Measurements from ENCODE around the gene ULBP2. TPM values are rescaled to one million over a fixed set of nuclear protein-coding genes. Genes with fewer than 3 reads are reported as not detected.
"Not testable (repeated sequence)": the region's sequence is repeated elsewhere in the genome, so short reads cannot be mapped to it uniquely, and the experiment has no call there.

Gene ULBP2
- total and polyA plus RNA-seq, 12 donors: 0.16 to 1.8 (median 0.49) TPM; not detected in 2

GRCh38 chr6:149948616-149949015, 6.8 kb downstream of the ULBP2 start:
- H3K36me3 ChIP-seq (replicated peaks in 1 of 2): no peaks in the 10 kb centered on the region
- WGBS, 4 donors: 80 to 83% (median 81%) methylated on average over 5 of the region's 5 CpGs
- no peaks in the 10 kb centered on the region for H3K4me1 ChIP-seq (replicated peaks in 1 of 2)
- H3K27ac ChIP-seq: no peak overlapping the region
- intact Hi-C loops (cut with DNase I): no loop called here
- no peak for TF ChIP-seq POLR2A (IDR thresholded peaks at IDR 0.05)
- no peak for TF ChIP-seq CTCF (IDR thresholded peaks at IDR 0.05)
- peaks cover 32% of the 10 kb centered on the region for H3K27me3 ChIP-seq
- DNase-seq: no peak
- no peaks in the 10 kb centered on the region for H3K9me3 ChIP-seq (replicated peaks in 1 of 3)
- no peak overlapping the region for H3K4me3 ChIP-seq

DNA sequence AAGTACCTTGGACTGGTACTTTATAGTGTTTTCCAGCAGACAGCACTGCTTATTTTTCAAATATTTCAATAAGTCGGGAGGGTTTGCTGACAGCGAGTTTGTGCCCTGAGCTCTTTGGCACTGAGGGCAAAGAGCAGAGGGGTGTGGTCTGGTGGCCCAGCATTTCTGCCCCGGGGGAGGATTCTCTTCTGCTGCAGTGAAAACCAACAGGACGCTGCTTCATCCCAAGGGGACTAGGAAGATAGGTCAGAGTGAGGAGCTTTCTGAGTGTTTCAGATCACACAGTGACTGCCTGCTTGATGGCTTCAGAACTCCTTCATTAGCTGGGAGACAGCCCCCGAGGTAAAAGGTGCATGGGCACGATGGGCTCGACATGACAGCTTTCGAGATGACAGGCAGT, 8.6 kb downstream of the ULBP2 start:
- TF ChIP-seq CTCF (IDR thresholded peaks at IDR 0.05): no peak
- TF ChIP-seq POLR2A (IDR thresholded peaks at IDR 0.05): no peak
- no peaks in the 10 kb centered on the region for H3K4me1 ChIP-seq (replicated peaks in 1 of 2)
- no peak overlapping the region for H3K27ac ChIP-seq
- no peaks in the 10 kb centered on the region for H3K36me3 ChIP-seq (replicated peaks in 1 of 2)
- intact Hi-C loops (cut with DNase I): no loop called here
- no peaks in the 10 kb centered on the region for H3K9me3 ChIP-seq (replicated peaks in 1 of 3)
- no peak for DNase-seq
- peaks cover 42% of the 10 kb centered on the region for H3K27me3 ChIP-seq
- H3K4me3 ChIP-seq: no peak overlapping the region
- WGBS, 4 donors: 23 to 51% (median 39%) methylated on average over 5 to 8 of the region's 8 CpGs

DNA sequence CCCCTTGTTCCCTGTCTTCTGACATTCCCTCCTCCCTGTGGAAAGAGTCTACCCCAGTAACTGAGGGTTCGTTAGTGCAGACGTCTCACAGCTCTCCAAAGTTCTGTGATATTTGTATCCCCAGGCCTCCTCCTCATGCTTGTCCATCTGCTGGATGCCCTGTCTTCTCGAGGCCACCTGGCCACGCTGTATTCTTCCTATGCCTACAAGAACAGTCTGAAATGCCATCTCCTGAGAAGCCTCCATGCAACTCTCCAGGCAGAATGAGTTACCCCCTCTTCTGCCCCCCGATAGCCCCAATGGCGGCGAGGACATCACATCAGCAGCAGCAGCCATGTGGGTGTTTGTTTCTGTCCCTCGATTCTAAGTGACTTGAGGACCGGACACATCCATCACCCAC, 9.3 kb downstream of the ULBP2 start:
- Histone ChIP-seq H3K4me3 (no peak overlapping the region), H3K27me3 (peaks cover 49% of the 10 kb centered on the region), H3K27ac (no peak overlapping the region), H3K4me1 (replicated peaks in 1 of 2) (no peaks in the 10 kb centered on the region), H3K9me3 (replicated peaks in 1 of 3) (no peaks in the 10 kb centered on the region), H3K36me3 (replicated peaks in 1 of 2) (no peaks in the 10 kb centered on the region)
- 70 to 82% (median 74%) methylated on average over 9 of the region's 9 CpGs for WGBS, 4 donors
- TF ChIP-seq CTCF (IDR thresholded peaks at IDR 0.05) (no peak), POLR2A (IDR thresholded peaks at IDR 0.05) (no peak)
- DNase-seq: no peak
- intact Hi-C loops (cut with DNase I): no loop called here

- intact Hi-C loops (cut with DNase I): no loop called here
- DNase-seq: no peak
- no peaks in the 10 kb centered on the region for H3K9me3 ChIP-seq (replicated peaks in 1 of 3)
- no peaks in the 10 kb centered on the region for H3K4me1 ChIP-seq (replicated peaks in 1 of 2)
- no peaks in the 10 kb centered on the region for H3K36me3 ChIP-seq (replicated peaks in 1 of 2)
- H3K27me3 ChIP-seq: peaks cover 52% of the 10 kb centered on the region
- 73 to 81% (median 80%) methylated on average over 2 to 3 of the region's 3 CpGs for WGBS, 4 donors
- H3K27ac ChIP-seq: no peak overlapping the region
- H3K4me3 ChIP-seq: no peak overlapping the region
- TF ChIP-seq POLR2A (IDR thresholded peaks at IDR 0.05) (no peak), CTCF (IDR thresholded peaks at IDR 0.05) (no peak)
These were observed 9.8 kb downstream of the ULBP2 start for GRCh38 chr6:149951626-149952025.

GRCh38 chr6:149953390-149953789, 11.6 kb downstream of the ULBP2 start:
- H3K36me3 ChIP-seq (replicated peaks in 1 of 2); H3K9me3 ChIP-seq (replicated peaks in 1 of 3); intact Hi-C loops (cut with DNase I); H3K27ac ChIP-seq; H3K4me1 ChIP-seq (replicated peaks in 1 of 2); H3K4me3 ChIP-seq: not testable (repeated sequence)
- peak in 1 of 7 donors; percentile 10 for DNase-seq
- H3K27me3 ChIP-seq: peaks cover 56% of the 10 kb centered on the region
- WGBS, 4 donors: 29 to 40% (median 35%) methylated on average over 2 of the region's 2 CpGs

DNA sequence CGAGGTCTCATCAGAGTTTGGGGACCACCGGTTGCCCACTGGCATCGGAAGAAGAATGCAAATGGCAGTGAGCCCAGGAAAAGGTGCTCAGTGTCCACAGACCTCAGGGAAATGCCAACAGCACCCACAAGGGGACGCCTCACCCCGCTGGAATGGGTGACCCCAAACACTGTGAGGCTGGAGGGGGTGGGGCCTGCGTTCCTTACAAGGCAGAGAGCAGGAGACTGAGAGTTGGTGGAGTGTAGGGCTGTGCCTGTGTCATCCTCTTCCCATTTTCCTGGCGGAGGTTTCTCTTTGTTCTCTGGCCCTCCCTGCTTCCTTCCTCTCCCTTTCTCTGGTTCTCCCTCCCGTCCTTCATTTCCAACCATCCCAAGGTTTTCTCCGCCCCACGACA, 12.1 kb downstream of the ULBP2 start:
- H3K36me3 ChIP-seq (replicated peaks in 1 of 2); H3K9me3 ChIP-seq (replicated peaks in 1 of 3); H3K27ac ChIP-seq; H3K4me3 ChIP-seq; intact Hi-C loops (cut with DNase I); H3K4me1 ChIP-seq (replicated peaks in 1 of 2): not testable (repeated sequence)
- 0 to 4% (median 1%) methylated on average over 3 to 6 of the region's 10 CpGs for WGBS, 4 donors
- peak in 1 of 7 donors; percentile 20 for DNase-seq
- peaks cover 52% of the 10 kb centered on the region for H3K27me3 ChIP-seq

DNA sequence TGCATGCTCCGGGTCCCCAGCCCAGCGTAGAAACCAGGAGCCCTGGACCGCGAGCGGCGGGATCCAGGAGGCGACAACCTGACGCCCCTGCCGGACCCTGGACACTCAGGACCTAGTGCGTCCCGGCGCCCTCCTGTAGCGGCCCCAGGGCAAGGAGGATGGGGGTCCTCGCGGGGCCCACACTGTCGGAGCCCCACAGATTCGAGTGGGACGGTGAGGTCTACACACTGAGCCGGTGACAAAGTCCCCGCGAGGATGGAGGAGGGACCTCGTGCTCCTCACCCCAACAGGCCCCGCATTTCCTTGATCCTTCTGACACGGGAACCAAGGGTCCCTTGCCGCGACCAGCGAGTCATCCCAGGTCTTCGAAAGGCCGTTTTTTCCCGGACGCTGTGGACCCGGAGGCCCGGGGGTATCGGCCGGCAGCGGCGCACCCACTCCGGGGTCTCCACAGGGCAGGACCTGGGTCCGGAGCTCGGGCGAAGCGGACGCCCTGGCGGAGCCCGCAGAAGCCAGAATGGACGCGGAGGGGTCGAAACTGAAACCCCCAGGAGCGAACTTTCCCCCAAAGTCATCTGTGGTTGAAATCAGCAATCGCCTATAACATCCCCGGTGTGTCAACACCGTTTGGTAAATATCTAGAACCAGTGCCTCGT, 12.6 kb downstream of the ULBP2 start:
- peak in 1 of 7 donors; percentile 15 for DNase-seq
- H3K4me1 ChIP-seq (replicated peaks in 1 of 2); intact Hi-C loops (cut with DNase I); H3K27ac ChIP-seq; H3K4me3 ChIP-seq; H3K36me3 ChIP-seq (replicated peaks in 1 of 2); H3K9me3 ChIP-seq (replicated peaks in 1 of 3): not testable (repeated sequence)
- peaks cover 52% of the 10 kb centered on the region for H3K27me3 ChIP-seq
- WGBS, 4 donors: 4 to 5% methylated on average over 33 to 40 of the region's 53 CpGs; no CpG with 5 or more reads in 2 of the 4 donors
